ENCODE data around the gene FAM185A.
"Not testable (repeated sequence)": the region's sequence is repeated elsewhere in the genome, so short reads cannot be mapped to it uniquely, and the experiment has no call there.

DNA sequence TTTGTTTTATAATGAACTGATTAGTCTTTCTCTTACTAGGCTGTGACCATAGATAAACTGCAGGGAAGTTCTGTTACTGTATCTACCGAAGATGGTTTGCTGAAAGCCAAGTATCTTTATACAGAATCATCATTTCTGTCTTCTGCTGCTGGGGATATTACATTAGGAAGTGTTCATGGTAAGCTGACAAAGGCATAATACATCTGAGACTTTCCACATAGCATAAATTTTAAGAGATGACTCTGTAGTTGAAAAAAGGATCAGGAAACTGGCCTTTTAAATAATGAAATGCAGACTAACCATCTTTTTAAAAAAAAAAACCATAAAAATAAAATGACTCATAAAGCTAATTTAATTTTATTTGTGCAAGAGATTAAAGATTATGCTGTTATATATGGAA lies 12.4 kb downstream of the FAM185A start:
- TF ChIP-seq EP300, POLR2A (IDR thresholded peaks at IDR 0.05): not testable (repeated sequence)
- TF ChIP-seq, protein P1, sequence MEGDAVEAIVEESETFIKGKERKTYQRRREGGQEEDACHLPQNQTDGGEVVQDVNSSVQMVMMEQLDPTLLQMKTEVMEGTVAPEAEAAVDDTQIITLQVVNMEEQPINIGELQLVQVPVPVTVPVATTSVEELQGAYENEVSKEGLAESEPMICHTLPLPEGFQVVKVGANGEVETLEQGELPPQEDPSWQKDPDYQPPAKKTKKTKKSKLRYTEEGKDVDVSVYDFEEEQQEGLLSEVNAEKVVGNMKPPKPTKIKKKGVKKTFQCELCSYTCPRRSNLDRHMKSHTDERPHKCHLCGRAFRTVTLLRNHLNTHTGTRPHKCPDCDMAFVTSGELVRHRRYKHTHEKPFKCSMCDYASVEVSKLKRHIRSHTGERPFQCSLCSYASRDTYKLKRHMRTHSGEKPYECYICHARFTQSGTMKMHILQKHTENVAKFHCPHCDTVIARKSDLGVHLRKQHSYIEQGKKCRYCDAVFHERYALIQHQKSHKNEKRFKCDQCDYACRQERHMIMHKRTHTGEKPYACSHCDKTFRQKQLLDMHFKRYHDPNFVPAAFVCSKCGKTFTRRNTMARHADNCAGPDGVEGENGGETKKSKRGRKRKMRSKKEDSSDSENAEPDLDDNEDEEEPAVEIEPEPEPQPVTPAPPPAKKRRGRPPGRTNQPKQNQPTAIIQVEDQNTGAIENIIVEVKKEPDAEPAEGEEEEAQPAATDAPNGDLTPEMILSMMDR (IDR thresholded peaks at IDR 0.05), result not testable (repeated sequence)
